ENCODE measurements around the gene FCHO1.

FCHO1 gene

DNA sequence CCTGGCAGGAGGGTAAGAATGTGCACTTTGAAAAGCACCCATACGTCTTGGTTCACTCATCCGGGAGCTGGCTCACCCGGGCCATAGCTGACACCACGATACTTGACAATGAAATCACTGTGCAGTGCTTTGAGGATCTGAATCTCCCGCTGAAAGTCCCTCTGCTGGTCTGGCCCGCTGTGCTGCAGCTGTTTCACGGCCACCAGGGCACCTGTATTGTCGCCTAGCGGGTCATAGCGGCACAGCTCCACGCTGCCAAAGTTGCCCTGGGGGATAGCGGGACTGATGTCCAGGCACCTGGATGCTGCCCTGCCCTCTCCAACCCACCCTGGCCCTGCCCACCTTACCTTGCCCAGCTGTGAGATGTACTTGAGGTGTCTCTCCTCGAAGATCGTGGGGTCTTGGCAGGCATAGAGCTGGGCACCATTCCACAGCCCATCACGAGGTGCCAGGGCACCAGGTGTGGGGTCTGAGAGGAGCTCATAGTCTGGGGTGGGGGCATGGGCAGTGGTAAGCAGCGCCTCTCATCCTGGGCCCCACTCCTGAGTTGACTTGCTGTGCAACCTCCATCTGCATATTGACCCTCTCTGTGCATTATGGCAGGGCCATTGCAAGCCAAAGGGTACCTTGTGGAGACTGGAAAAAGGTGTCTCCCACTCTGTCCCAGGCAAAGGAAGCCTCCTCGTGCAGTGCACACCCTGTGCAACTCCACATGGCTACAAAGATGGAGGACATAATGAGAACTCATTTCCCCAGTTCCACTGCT lies 81.3 kb downstream of the FCHO1 start:
- DNase-seq, result no peak

- DNase-seq, result no peak
Observed at GRCh38 chr19:17834350-17835181, 83.3 kb downstream of the FCHO1 start.

GRCh38 chr19:17835182-17836006 lies 84.1 kb downstream of the FCHO1 start:
- DNase-seq, result no peak

DNA sequence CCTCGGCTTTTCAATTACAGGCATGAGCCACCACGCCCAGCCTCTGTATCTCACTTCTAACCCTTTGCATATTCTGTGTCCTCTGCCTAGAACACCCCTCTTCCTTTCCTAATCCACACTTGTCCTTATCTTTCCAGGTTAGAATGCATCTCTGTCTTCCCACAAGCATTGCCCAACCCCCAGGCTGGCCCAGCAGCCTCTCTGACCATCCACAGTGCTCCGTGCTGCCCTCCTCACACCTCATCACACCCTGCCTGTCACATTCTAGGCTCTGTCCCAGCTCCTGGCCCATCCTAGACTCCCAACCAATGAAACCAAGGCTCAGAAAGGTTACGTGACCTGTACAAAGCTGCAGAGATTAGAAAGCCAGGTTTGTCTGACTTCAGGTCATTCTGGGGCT lies 85.3 kb downstream of the FCHO1 start:
- DNase-seq, result no peak

GRCh38 chr19:17837972-17838371 lies 86.7 kb downstream of the FCHO1 start:
- no peak for DNase-seq
